Activated B cell treated with CpG ODN at 0.5 μM for 24 hours (primary cell): Measurements from ENCODE around the gene ZNF71. TPM values are rescaled to one million over a fixed set of nuclear protein-coding genes. Genes with fewer than 3 reads are reported as not detected.

Experiments
- ATAC-seq: fragments of 200-7000 bp; cut with Tn5 transposase; one replicate; pipeline ENCODE4 v1.10.0; 2021; ENCODE audit warnings: low read depth, mild to moderate bottlenecking, moderate library complexity
- CTCF ChIA-PET: fragments of 350-600 bp; sonication (Branson Sonifier 250); formaldehyde crosslinking; loops from one replicate; lab custom pipeline; 2021; ENCODE audit warnings: antibody characterized with exemption; lab: Charles Lee
- POLR2A ChIA-PET: fragments of 350-600 bp; sonication (Branson Sonifier 250); formaldehyde crosslinking; loops from one replicate; lab custom pipeline; 2021; ENCODE audit warnings: antibody characterized with exemption; lab: Charles Lee
- DNase-seq: peaks from one replicate; pipeline ENCODE4 v3.0.0; 2022
- H3K27ac Mint-ChIP-seq: one replicate; pipeline ENCODE4 v1.8.0; 2020; ENCODE audit warnings: mixed read lengths
- H3K27me3 Mint-ChIP-seq: one replicate; pipeline ENCODE4 v1.8.0; 2021; ENCODE audit warnings: mixed read lengths
- H3K36me3 Mint-ChIP-seq: one replicate; pipeline ENCODE4 v1.8.0; 2021; ENCODE audit warnings: low read depth, mixed read lengths
- H3K4me1 Mint-ChIP-seq: one replicate; pipeline ENCODE4 v1.8.0; 2021; ENCODE audit warnings: mixed read lengths
- H3K4me3 Mint-ChIP-seq: one replicate; pipeline ENCODE4 v1.8.0; 2020; ENCODE audit warnings: mild to moderate bottlenecking, mixed read lengths
- H3K9me3 Mint-ChIP-seq: one replicate; pipeline ENCODE4 v1.8.0; 2020; ENCODE audit warnings: mixed read lengths
- CTCF ChIP-seq: fragments of 200-600 bp; IDR thresholded peaks from one replicate; pipeline ENCODE4 v1.8.0; 2022; ENCODE audit warnings: antibody characterized with exemption, mild to moderate bottlenecking
- intact Hi-C: fragments of 100-400 bp; cut with micrococcal nuclease; formaldehyde crosslinking; loops from one replicate; pipeline ENCODE4 v1.15.1; 2024
- total RNA-seq: library from RNA; stranded (reverse); gene quantifications from 2 replicates; pipeline ENCODE4 v1.2.3, GENCODE V29; 2022

The ZNF71 gene
- total RNA-seq, 1 donor from 2014 or later = 6.7 TPM

- ChIA-PET POLR2A (no interaction called here), CTCF (no interaction called here)
- DNase-seq = no peak
- H3K4me1 Mint-ChIP-seq = no peaks in the 10 kb centered on the region
- H3K36me3 Mint-ChIP-seq = peaks cover 86% of the 10 kb centered on the region
- ATAC-seq = no peak
- H3K27ac Mint-ChIP-seq = no peak overlapping the region
- H3K9me3 Mint-ChIP-seq = peaks cover 54% of the 10 kb centered on the region
- H3K4me3 Mint-ChIP-seq = no peak overlapping the region
- intact Hi-C loops = no loop called here
- no peak for TF ChIP-seq CTCF
- H3K27me3 Mint-ChIP-seq = no peaks in the 10 kb centered on the region
These were observed 22.4 kb downstream of the ZNF71 start for GRCh38 chr19:56617531-56617930.

GRCh38 chr19:56619121-56619520, 24.0 kb downstream of the ZNF71 start:
- no peak overlapping the region for H3K27ac Mint-ChIP-seq
- POLR2A ChIA-PET = no interaction called here
- TF ChIP-seq CTCF = no peak
- no peaks in the 10 kb centered on the region for H3K4me1 Mint-ChIP-seq
- peaks cover 84% of the 10 kb centered on the region for H3K36me3 Mint-ChIP-seq
- H3K4me3 Mint-ChIP-seq = no peak overlapping the region
- H3K27me3 Mint-ChIP-seq = no peaks in the 10 kb centered on the region
- no peak for DNase-seq
- H3K9me3 Mint-ChIP-seq = peaks cover 45% of the 10 kb centered on the region
- CTCF ChIA-PET = no interaction called here
- intact Hi-C loops = no loop called here
- no peak for ATAC-seq

- Mint-ChIP-seq H3K9me3 (peaks cover 32% of the 10 kb centered on the region), H3K4me3 (no peak overlapping the region), H3K27me3 (no peaks in the 10 kb centered on the region), H3K27ac (no peak overlapping the region), H3K36me3 (peaks cover 66% of the 10 kb centered on the region), H3K4me1 (no peaks in the 10 kb centered on the region)
- ATAC-seq (no peak), DNase-seq (no peak)
- CTCF ChIA-PET = no interaction called here
- no peak for TF ChIP-seq CTCF
- POLR2A ChIA-PET = interaction anchor here (0.8 kb wide), 1 partner anchor 280 kb away, joined by 10 read pairs; no protein-coding TSS in a partner anchor
- intact Hi-C loops = no loop called here
These were observed 27.3 kb downstream of the ZNF71 start for GRCh38 chr19:56622374-56622773.

- TF ChIP-seq CTCF = no peak
- ATAC-seq = no peak
- Mint-ChIP-seq H3K4me1 (no peaks in the 10 kb centered on the region), H3K27ac (no peak overlapping the region), H3K36me3 (peaks cover 60% of the 10 kb centered on the region), H3K4me3 (no peak overlapping the region), H3K27me3 (no peaks in the 10 kb centered on the region), H3K9me3 (peaks cover 28% of the 10 kb centered on the region)
- POLR2A ChIA-PET = no interaction called here
- CTCF ChIA-PET = no interaction called here
- DNase-seq = no peak
- intact Hi-C loops = no loop called here
These were observed 27.9 kb downstream of the ZNF71 start for GRCh38 chr19:56623006-56623405.

- Mint-ChIP-seq H3K27me3 (no peaks in the 10 kb centered on the region), H3K27ac (no peak overlapping the region), H3K9me3 (peaks cover 29% of the 10 kb centered on the region), H3K36me3 (peaks cover 48% of the 10 kb centered on the region), H3K4me3 (no peak overlapping the region), H3K4me1 (no peaks in the 10 kb centered on the region)
- no peak for DNase-seq
- no peak for ATAC-seq
- TF ChIP-seq CTCF = no peak
- ChIA-PET POLR2A (no interaction called here), CTCF (no interaction called here)
- intact Hi-C loops = no loop called here
These were observed 30.6 kb downstream of the ZNF71 start for GRCh38 chr19:56625708-56626107.
